Activated T-helper 1 cell treated with anti-CD3 and anti-CD28 coated beads, Interleukin-12 subunit alpha, Interleukin-12 subunit beta, Interleukin-2, Interleukin-4 antibody, amounts not matched to agents 30 ng/mL and 10 ng/mL and 1 ng/mL, durations not matched to agents 14 hours and 24 hours and 36 hours (primary cell): ENCODE measurements around the gene NIF3L1. TPM values are rescaled to one million over a fixed set of nuclear protein-coding genes. Genes with fewer than 3 reads are reported as not detected.

Source experiments
- DNase-seq: peaks from one replicate; pipeline ENCODE4 v3.0.0; 2021; ENCODE audit warnings: low spot score
- H3K27ac Mint-ChIP-seq: one replicate; pipeline ENCODE4 v1.8.0; 2021; ENCODE audit warnings: mild to moderate bottlenecking, mixed read lengths
- H3K27me3 Mint-ChIP-seq: one replicate; pipeline ENCODE4 v1.8.0; 2022; ENCODE audit warnings: mild to moderate bottlenecking, moderate library complexity, mixed read lengths; ENCODE audit not compliant: insufficient read depth
- H3K36me3 Mint-ChIP-seq: one replicate; pipeline ENCODE4 v1.8.0; 2021; ENCODE audit warnings: low read depth, mixed read lengths
- H3K4me1 Mint-ChIP-seq: one replicate; pipeline ENCODE4 v1.8.0; 2021; ENCODE audit warnings: low read depth, mixed read lengths
- H3K4me3 Mint-ChIP-seq: one replicate; pipeline ENCODE4 v1.8.0; 2021; ENCODE audit warnings: mild to moderate bottlenecking, moderate library complexity, mixed read lengths
- H3K9me3 Mint-ChIP-seq: one replicate; pipeline ENCODE4 v1.8.0; 2021; ENCODE audit warnings: mixed read lengths
- intact Hi-C: fragments of 100-400 bp; cut with micrococcal nuclease; formaldehyde crosslinking; loops from one replicate; pipeline ENCODE4 v1.15.1; 2024
- total RNA-seq: library from RNA; stranded (reverse); gene quantifications from 2 replicates; pipeline ENCODE4 v1.2.3, GENCODE V29; 2022

Gene NIF3L1
- total RNA-seq, 1 donor from 2014 or later: 26.6 TPM

DNA sequence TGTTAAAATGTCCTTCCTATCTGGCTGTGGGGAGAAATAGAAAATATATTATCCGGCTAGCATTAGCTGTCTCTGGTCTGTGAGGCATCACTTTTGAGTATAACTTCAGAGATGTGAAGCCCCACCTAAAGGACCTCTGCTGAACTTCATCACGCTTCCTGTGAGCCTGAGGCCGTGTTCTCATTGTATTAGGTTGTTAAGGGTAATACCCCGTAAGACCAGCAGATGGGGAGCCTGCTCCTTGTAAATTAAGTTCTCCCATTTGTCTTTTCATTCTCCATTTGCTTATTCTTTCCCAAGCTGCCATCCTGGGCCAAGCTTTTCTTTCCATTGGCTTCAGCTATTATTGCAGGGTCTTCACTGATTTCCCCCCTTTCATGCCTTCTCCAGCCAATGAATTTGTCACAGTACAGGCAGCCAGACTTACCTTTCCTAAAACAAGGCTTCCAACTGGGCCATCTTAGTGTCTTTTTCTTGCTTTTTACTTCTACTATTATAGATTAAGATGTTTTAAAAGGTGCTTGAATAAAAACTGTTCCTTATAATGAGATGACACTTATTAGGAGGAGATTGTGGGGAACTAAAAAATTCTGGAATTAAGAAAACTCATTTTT is 12.4 kb downstream of the NIF3L1 start:
- intact Hi-C loops: loop anchor here (1.0 to 10.0 kb wide), 6 partner anchors 12 to 463 kb away; partner anchors contain the start of genes NIF3L1, ORC2 and PPIL3
- H3K9me3 Mint-ChIP-seq: no peaks in the 10 kb centered on the region
- DNase-seq: peak; percentile 68
- H3K27ac Mint-ChIP-seq: peak overlapping the region; percentile 59
- peaks cover 18% of the 10 kb centered on the region for H3K4me1 Mint-ChIP-seq
- no peaks in the 10 kb centered on the region for H3K27me3 Mint-ChIP-seq
- no peak overlapping the region for H3K4me3 Mint-ChIP-seq
- H3K36me3 Mint-ChIP-seq: peaks cover 32% of the 10 kb centered on the region

GRCh38 chr2:200905618-200906296 is 16.6 kb downstream of the NIF3L1 start:
- Mint-ChIP-seq H3K27ac (no peak overlapping the region), H3K9me3 (no peaks in the 10 kb centered on the region), H3K36me3 (peaks cover 15% of the 10 kb centered on the region), H3K27me3 (no peaks in the 10 kb centered on the region), H3K4me3 (no peak overlapping the region), H3K4me1 (peaks cover 9% of the 10 kb centered on the region)
- intact Hi-C loops: loop anchor here (1.0 to 10.0 kb wide), 3 partner anchors 164 to 459 kb away; no protein-coding TSS in a partner anchor
- peak; percentile 20 for DNase-seq

DNA sequence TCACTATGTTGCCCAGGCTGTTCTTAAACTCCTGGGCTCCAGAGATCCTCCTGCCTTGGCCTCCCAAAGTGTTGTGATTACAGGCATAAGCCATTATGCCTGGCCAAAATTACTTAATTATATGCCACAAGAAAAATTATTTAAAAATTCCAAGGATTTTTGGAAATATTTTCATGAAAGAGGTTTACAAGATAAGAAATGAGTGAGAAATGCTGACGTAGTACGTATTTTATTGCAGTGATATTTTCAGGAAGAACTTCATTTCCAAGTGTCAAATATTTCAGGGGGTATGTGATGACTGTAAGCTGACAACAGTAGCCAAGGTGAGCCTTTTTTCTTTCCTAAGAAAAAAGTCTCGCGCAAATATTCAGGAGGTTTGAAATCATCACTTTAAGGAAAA is 20.8 kb downstream of the NIF3L1 start:
- Mint-ChIP-seq H3K4me1 (peaks cover 5% of the 10 kb centered on the region), H3K9me3 (no peaks in the 10 kb centered on the region), H3K36me3 (peaks cover 26% of the 10 kb centered on the region), H3K27me3 (no peaks in the 10 kb centered on the region), H3K4me3 (no peak overlapping the region), H3K27ac (no peak overlapping the region)
- intact Hi-C loops: loop anchor here (10.0 kb wide), 1 partner anchor 455 kb away; no protein-coding TSS in a partner anchor
- DNase-seq: no peak

GRCh38 chr2:200913654-200914053 is 24.5 kb downstream of the NIF3L1 start:
- DNase-seq: no peak
- Mint-ChIP-seq H3K36me3 (peaks cover 37% of the 10 kb centered on the region), H3K9me3 (no peaks in the 10 kb centered on the region), H3K4me3 (no peak overlapping the region), H3K27ac (no peak overlapping the region), H3K27me3 (no peaks in the 10 kb centered on the region), H3K4me1 (peaks cover 5% of the 10 kb centered on the region)
- intact Hi-C loops: no loop called here

DNA sequence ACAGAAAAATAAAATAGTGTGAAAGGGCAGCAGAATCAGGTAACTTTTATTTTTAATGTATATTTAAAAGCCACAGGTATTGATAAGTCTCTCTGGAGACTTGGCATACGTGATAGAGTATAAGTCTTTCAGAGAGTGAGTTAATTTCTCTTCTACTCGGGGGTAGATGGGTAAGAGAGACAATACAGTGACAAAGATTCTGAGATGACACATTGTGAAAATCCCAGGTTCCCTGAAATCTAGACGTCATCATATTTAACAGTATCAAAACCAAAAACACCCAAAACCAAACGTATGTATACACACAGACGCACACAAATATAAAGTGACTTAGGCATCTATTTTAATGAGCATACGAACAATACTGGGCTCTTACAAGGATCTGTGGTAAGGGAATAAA is 33.3 kb downstream of the NIF3L1 start:
- H3K27me3 Mint-ChIP-seq: no peaks in the 10 kb centered on the region
- peak overlapping the region; percentile 32 for H3K27ac Mint-ChIP-seq
- intact Hi-C loops: no loop called here
- H3K9me3 Mint-ChIP-seq: no peaks in the 10 kb centered on the region
- H3K4me3 Mint-ChIP-seq: no peak overlapping the region
- peaks cover 16% of the 10 kb centered on the region for H3K4me1 Mint-ChIP-seq
- H3K36me3 Mint-ChIP-seq: peaks cover 20% of the 10 kb centered on the region
- DNase-seq: no peak

- Mint-ChIP-seq H3K27me3 (no peaks in the 10 kb centered on the region), H3K4me1 (peaks cover 9% of the 10 kb centered on the region), H3K27ac (peak overlapping the region; percentile 35), H3K9me3 (no peaks in the 10 kb centered on the region), H3K4me3 (no peak overlapping the region), H3K36me3 (peaks cover 21% of the 10 kb centered on the region)
- DNase-seq: no peak
- intact Hi-C loops: loop anchor here (2.0 to 10.0 kb wide), 2 partner anchors 15 to 1365 kb away; no protein-coding TSS in a partner anchor
These were observed 40.4 kb downstream of the NIF3L1 start for GRCh38 chr2:200929334-200930249.

DNA sequence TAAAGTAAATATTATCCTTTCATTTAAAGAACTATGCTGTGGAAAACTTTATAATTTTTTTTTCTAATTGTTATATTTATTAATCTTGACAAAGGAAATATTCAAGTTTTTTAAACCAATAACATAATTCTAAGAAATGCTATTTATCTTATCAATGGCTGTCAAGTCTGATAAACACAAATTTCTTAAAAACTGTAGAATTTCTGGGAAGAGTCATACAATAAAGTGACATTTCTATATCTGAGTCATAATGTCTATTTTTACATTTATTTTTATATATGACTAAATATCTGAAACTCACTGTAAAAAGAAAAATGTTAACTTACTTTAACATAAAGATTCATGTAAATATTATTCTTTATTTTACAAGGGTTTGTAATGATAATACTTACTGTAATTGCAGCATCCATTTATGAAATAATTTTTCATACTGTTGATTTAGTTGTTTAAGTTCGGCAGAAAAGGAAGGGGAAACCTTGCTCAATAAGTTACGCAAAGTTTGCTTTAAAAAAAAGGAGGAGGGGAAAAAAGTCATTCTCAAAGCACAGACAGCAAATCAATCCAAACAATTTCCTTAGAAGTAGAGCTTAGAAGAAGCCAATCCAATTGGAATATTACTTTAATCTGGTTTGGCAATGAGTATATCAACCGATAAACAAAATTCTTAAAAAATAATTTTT is 41.9 kb downstream of the NIF3L1 start:
- Mint-ChIP-seq H3K9me3 (no peaks in the 10 kb centered on the region), H3K36me3 (peaks cover 26% of the 10 kb centered on the region), H3K4me3 (no peak overlapping the region), H3K4me1 (peaks cover 9% of the 10 kb centered on the region), H3K27me3 (no peaks in the 10 kb centered on the region), H3K27ac (no peak overlapping the region)
- intact Hi-C loops: loop anchor here (2.0 to 10.0 kb wide), 2 partner anchors 14 to 1364 kb away; no protein-coding TSS in a partner anchor
- no peak for DNase-seq

DNA sequence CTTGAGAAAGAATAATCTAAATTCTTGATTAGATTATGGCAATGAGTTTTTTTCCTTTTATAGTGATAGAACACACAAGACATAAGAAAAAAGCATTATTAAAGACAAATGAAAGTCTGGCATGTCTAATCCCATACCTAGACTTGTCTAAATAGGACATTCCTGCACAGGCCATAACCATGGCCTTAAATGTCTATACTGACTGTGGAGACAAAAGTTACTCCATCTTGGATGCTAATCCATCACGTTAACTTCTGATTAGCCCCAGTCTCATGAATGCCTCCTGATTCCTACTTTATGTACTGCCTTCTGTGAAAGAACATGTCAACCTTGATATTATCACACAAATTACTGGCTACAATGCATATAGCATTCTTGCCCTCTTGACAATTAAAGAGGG is 50.7 kb downstream of the NIF3L1 start:
- peaks cover 14% of the 10 kb centered on the region for H3K4me1 Mint-ChIP-seq
- no peaks in the 10 kb centered on the region for H3K9me3 Mint-ChIP-seq
- DNase-seq: no peak
- no peaks in the 10 kb centered on the region for H3K27me3 Mint-ChIP-seq
- peaks cover 39% of the 10 kb centered on the region for H3K36me3 Mint-ChIP-seq
- H3K27ac Mint-ChIP-seq: no peak overlapping the region
- H3K4me3 Mint-ChIP-seq: no peak overlapping the region
- intact Hi-C loops: loop anchor here (10.0 kb wide), 1 partner anchor 1355 kb away; no protein-coding TSS in a partner anchor

- Mint-ChIP-seq H3K36me3 (peaks cover 36% of the 10 kb centered on the region), H3K4me3 (no peak overlapping the region), H3K27ac (peak overlapping the region; percentile 77), H3K27me3 (no peaks in the 10 kb centered on the region), H3K9me3 (no peaks in the 10 kb centered on the region), H3K4me1 (peaks cover 23% of the 10 kb centered on the region)
- intact Hi-C loops: loop anchor here (1.0 to 2.0 kb wide), 3 partner anchors 13 to 126 kb away; partner anchors contain the start of gene ORC2
- DNase-seq: no peak
These were observed 54.4 kb downstream of the NIF3L1 start for GRCh38 chr2:200943527-200944105.

- Mint-ChIP-seq H3K4me3 (no peak overlapping the region), H3K36me3 (peaks cover 36% of the 10 kb centered on the region)
These were observed 55.6 kb downstream of the NIF3L1 start for GRCh38 chr2:200944467-200945394.

GRCh38 chr2:200945395-200945729 is 56.2 kb downstream of the NIF3L1 start:
- intact Hi-C loops: loop anchor here (2.0 kb wide), 1 partner anchor 15 kb away; no protein-coding TSS in a partner anchor
- Mint-ChIP-seq H3K4me3 (no peak overlapping the region), H3K36me3 (peaks cover 38% of the 10 kb centered on the region), H3K9me3 (no peaks in the 10 kb centered on the region), H3K27ac (no peak overlapping the region), H3K4me1 (peaks cover 23% of the 10 kb centered on the region), H3K27me3 (no peaks in the 10 kb centered on the region)
- DNase-seq: no peak

More at GRCh38 chr2:200944467-200945394, 55.6 kb downstream of the NIF3L1 start:
- Mint-ChIP-seq H3K27me3 (no peaks in the 10 kb centered on the region), H3K4me1 (peaks cover 23% of the 10 kb centered on the region), H3K27ac (peak overlapping the region; percentile 70), H3K9me3 (no peaks in the 10 kb centered on the region)
- intact Hi-C loops: loop anchor here (1.0 to 2.0 kb wide), 3 partner anchors 14 to 125 kb away; partner anchors contain the start of gene ORC2
- DNase-seq: peak; percentile 15
